Measurements from ENCODE around the gene TLR9.

TLR9 gene

DNA sequence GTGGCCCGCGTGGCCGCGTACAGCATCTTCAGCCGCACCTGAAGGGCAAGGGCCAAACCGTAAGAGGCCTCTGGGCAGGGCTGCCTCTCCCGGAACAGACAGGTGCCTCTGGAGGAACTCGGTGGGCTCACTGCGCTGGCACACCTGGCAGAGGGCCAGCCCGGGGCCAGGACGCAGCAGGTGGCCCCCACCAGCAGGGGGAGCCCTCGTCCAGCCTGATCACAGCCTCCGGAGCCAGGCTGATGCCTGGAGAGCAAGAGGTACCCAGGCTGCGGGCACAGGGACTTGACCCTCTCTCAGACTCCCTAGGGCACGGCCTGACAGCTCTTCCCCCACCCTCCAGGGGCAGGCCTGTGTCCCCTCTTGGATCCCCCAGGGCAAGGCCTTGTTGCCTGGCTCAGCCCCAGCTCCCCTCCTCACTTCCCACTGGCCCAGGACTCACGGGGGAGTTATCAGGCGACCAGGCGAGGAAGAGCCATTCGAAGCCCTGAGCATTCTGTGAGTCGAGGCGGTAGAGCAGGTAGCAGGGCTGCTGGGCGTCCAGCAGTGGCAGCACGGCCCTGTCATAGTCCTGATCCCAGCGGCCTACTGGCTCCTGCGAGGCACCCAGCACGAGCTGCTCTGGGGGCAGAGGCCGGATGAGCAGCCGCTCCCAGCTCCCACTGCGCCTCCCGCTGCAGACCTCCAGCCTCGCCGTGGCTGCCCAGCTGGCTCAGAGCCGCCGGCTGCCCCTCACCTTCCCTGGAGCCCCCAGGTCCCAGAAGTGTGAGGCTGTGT, 6.2 kb upstream of the TLR9 start:
- peak; percentile 85 for DNase-seq (ENCODE audit: low read depth)

DNA sequence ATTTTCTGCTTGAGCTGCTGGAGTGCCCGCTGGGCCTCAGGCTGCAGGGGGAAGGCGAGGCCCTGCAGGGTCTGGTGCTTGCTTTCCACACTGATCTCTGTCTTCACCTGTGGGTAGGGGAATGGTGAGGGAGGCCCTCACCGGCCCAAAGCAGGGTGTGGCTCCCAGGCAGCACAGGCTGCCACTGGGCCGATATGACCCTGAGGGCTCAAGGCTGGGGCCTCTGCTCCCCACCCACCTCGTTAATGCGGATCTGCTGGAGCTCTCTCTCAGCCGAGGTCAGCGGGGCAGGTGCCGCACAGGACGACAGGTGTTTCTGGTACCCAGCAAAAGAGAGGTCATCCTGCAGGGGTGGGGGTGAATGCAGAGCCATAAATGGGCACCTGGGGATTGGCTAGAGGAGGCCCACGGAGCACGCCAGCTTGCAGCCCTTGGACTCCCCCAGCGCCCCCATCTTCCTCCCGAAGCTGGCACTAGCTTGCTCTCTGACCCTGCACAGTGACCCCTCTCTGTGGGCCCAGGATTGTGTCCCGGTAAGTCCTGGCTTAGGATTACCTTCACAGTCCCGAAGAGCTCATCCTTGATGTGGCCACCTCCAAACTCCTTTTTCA, 5.5 kb upstream of the TLR9 start:
- DNase-seq (ENCODE audit: low read depth): no peak

DNA sequence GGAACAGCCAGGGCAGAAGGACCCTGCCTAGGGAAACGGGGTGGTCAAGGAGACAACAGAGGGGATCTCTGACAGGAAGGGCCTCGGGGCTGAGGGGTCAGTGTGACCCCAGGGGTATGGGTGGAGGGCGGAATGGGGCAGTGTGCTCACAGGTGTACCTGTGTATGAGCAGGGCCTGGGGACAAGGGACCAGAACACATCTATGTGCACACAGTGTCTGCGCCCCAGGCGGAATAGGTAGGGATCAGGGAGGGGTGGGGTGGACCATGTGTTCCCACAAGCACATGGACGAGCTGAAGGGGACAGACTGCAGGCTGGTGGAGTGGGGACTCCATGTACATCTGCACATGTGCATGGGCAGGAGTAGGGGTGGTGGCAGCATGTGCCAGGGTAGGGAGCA, 5.0 kb upstream of the TLR9 start:
- no peak for DNase-seq (ENCODE audit: low read depth)

DNA sequence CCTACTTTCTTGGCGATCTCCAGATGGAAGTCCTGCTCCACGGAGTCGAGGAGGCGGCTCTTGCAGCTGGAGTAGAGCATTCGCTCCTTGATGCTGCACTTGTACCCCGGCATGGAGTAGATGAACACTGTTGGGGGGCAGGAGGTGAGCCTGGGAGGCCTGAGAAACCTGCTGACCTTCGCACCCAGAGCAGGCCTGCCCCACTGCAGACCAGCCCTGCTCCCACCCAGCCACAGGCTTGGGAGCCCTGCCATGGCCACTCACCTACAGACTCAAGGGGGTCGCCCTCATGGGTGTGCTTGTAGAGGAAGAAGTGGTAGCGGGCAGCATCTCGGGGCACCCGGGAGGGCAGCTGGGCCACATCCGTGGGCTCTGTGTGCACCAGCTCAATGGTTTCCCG, 4.2 kb upstream of the TLR9 start:
- DNase-seq (ENCODE audit: low read depth): no peak

DNA sequence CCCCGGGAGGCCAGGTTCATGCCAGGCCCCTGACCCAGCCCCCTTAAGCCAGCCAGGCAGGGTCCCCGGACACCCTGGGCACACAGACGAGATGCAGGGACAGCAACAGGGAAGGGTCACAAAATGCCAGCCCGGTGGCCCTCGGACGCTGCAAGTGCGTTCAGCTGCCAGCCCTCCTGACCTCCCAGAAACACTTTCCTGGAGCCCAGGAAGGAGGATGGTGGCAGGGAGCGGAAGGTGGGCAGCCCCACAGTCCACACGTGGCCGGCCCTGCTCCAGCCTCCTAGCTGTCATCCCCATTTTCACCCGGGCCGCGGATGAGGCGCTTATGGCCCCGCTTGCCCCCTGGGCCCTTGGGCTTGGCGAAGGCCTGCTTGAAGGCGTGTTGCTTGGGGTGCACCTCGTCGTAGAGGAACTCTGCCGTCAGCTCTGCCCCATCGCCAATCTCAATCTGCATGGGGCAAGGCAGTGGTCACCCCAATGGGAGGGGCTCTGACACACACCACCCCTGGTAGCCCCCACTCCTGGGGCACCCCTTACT, 3.4 kb upstream of the TLR9 start:
- no peak for DNase-seq (ENCODE audit: low read depth)

DNA sequence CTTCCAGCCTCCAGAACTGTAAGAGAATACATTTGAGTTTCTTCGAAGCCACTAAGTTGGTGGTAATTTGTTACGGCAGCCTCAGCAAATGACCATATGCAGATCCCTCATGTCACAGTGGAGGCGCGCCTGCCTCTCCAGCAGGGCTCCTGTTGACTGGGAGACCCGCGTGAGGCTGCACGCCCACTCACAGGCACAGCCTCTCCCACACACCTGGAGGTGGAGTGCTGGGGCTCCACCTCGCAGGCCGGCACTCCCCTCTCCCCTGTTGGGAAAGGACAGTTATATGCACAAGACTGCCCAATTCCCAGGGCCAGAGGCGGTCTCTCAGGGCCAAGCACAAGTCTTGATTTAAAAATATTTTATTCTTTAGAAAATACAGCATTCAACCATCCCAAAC, 2.8 kb upstream of the TLR9 start:
- DNase-seq (ENCODE audit: low read depth): no peak

DNA sequence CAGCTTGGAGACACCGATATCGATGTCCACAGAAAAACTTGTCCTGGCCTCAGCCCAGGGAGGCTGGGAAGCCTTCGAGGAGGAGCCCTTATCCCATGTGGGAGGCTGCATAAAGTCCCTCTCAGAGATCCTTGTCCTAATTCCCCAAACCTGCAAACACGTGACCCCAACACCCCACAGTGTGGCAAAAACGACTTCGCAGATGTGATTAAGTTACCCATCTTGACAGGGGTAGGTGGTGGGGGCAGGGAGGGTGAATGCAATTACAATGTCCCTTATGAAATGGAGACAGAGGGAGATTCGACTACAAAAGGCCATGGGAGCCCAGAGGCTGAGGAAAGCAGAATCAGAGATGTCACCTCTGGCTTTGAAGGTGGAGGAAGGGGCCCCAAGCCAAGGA, 2.3 kb upstream of the TLR9 start:
- no peak for DNase-seq (ENCODE audit: low read depth)

DNA sequence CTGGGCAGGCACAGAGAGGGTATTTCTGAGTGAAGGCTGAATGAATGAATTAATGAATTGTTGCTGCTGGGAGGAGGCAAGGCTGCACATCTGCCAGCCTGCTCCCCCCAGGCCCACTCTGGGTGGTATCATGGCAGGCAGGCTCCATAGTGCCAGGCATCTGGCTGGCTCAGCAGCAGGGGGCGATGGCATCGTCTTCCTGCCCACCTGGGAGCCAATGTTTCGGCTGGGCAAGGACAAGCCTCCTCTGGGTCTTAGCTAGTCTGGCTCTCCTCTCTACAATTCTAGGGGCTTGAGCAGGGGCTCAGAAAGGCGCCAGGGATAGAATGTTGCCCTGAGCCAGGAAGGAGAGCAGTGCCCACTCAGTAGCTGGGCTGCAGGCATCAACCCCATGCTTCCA, 1.7 kb upstream of the TLR9 start:
- DNase-seq (ENCODE audit: low read depth): no peak

DNA sequence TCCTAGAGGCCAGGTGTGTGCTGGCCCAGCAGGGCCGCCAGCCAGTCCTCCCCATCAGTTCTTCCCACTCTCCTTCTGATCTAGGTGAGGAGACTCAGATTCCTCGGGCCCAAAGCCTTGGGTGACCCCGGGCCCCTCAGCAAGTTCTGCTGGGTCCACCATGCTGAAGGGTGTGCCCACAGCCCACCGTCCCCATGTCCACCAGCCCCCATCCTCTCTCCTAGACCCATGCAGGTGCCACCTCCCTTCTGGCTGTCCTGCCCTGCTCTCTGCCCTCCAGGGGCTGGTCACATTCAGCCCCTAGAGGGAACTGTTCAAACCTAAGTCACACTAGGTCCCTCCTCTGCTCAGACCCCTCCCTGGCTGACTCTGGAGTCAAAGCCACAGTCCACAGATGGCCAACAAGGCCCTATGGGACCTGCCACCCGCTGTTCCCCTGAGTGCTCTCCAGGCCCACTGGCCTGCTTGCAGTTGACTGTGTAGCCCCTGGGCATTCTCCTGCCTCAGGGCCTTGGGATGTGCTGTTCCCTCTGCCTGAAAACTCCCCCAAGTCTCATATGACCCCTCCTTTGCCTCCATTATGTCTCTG, 878 bp upstream of the TLR9 start:
- no peak for DNase-seq (ENCODE audit: low read depth)

DNA sequence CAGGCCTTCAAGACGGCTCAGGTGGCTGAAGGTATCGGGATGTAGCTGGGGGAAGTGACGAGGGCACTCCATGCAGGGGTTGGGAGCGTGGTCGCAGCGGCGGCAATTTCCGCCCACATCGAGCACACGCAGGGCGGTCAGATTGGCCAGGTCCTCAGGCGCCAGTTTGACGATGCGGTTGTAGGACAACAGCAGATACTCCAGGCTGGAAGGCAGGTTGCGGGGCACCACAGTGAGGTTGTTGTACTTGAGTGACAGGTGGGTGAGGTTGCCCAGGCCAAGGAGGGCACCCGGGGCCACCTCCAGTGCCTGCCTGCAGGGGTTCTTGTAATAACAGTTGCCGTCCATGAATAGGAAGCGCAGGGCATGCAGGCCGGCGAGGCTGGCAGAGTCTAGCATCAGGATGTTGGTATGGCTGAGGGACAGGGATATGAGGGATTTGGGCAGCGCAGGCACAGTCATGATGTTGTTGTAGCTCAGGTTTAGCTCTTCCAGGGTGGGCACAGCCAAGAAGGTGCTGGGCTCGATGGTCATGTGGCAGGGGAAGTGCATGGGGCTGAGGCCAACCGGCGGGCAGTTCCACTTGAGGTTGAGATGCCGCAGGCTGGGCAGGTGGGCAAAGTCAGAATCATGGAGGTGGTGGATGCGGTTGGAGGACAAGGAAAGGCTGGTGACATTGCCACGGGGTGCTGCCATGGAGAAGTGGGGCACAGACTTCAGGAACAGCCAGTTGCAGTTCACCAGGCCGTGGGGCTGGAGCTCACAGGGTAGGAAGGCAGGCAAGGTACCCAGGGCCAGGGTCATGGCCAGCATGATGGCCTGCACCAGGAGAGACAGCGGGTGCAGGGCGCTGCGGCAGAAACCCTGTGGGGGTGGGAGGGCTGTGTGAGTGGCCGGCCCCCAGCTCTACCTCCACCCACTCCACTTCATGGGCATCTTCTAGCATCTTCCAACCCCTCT, 1.7 kb downstream of the TLR9 start:
- no peak for DNase-seq (ENCODE audit: low read depth)

DNA sequence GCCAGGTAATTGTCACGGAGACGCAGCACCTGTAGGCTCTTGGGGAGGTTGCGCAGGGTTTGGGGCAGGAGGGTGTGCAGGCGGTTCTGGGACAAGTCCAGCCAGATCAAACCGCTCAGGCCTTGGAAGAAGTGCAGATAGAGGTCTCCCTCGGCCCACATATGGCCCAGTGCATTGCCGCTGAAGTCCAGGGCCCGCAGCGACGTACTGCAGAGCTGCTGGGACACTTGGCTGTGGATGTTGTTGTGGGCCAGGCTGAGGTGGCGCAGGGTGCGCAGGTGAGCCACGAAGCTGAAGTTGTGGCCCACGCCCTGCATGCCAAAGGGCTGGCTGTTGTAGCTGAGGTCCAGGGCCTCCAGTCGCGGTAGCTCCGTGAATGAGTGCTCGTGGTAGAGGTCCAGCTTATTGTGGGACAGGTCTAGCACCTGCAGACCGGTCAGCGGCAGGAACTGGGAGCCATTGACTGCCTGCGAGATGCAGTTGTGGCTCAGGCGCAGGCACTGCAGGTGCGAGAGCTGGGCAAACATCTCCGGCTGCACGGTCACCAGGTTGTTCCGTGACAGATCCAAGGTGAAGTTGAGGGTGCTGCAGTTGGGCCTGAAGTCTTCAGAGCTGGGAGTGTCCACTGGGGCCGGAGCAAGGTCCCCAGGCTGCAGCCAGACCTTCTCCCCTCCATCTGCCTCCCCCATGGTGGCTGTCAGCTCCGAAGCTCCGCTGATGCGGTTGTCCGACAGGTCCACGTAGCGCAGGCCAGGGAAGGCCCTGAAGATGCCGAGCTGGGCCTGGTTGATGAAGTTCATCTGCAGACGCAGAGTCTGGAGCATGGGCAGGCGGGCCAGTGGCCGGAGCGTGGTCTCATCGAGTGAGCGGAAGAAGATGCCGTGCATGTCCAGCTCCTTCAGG, 2.9 kb downstream of the TLR9 start:
- no peak for DNase-seq (ENCODE audit: low read depth)

DNA sequence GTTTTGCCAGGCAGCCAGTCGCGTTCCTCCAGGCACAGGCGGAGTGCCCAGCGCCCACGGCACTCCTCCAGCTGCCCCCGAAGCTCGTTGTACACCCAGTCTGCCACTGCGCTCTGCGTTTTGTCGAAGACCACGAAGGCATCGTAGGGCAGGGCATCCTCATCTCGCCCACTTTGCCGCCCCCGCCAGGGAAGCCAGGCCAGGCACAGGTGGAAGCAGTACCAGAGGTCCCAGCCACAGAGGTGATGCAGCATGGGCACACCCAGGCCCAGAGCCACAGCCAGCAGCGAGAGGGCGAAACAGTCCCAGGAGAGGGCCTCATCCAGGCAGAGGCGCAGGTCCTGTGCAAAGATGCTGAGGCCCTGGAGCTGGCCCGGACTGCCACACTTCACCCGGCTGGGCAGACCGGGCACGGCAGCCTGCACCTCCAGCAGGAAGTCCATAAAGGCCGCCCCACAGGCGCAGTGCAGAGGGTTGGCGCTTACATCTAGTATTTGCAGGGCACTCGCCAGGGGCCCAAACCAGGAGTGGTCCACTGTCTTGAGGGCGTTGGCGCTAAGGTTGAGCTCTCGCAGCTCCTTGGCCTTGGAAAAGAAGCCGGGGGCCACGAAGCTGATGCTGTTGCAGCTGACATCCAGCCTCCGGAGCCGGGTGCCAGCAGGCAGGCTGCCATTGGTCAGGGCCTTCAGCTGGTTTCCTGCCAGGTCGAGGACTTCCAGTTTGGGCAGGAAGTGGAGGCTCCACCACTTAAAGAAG, 3.7 kb downstream of the TLR9 start:
- no peak for DNase-seq (ENCODE audit: low read depth)

DNA sequence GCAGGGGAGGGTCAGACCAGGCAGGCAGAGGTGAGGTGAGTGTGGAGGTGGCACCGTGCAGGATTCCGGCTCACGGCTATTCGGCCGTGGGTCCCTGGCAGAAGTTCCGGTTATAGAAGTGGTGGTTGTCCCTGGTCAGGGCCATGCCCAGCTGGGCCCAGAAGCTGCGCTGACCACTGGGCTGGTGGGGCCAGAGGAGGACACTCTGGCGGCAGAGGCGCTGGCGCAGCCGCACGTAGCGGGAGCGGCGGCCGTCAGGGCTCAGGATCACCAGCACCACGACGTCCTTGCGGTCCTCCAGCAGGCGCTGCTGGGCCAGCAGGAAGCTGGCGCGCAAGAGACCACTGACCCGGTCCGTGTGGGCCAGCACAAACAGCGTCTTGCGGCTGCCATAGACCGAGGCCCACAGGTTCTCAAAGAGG, 4.3 kb downstream of the TLR9 start:
- no peak for DNase-seq (ENCODE audit: low read depth)

DNA sequence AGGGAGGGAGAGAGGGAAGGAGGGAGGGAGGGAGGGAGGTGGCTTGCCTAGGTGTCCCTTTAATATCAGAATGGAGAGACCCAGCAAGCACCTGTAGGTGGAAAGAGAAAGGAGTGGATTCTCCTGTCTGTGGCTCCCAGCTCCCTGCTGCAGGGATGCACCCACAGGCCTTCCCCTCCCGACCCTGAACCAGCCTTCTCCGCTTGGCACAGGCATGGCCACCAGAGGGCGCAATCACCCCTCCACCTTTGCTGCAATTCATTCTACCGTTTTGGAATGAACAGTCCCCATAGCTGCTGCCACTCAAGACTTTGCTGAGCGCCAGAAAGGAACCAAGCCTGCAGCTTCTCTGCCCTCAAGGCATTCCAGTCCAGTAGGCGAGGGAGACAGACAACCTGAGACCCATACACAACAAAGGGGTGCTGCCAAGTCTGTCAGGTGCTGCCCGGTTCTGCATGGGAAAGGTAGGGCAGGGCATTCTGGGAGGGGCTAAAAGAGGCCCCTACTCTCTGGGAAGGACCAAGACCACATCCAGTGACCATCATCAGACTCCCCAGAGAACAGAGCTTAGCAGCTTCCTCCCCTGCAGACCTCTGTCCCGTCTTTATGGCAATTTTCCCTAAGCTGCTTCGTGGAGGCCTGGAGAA, 4.9 kb downstream of the TLR9 start:
- peak; percentile 78 for DNase-seq (ENCODE audit: low read depth)

DNA sequence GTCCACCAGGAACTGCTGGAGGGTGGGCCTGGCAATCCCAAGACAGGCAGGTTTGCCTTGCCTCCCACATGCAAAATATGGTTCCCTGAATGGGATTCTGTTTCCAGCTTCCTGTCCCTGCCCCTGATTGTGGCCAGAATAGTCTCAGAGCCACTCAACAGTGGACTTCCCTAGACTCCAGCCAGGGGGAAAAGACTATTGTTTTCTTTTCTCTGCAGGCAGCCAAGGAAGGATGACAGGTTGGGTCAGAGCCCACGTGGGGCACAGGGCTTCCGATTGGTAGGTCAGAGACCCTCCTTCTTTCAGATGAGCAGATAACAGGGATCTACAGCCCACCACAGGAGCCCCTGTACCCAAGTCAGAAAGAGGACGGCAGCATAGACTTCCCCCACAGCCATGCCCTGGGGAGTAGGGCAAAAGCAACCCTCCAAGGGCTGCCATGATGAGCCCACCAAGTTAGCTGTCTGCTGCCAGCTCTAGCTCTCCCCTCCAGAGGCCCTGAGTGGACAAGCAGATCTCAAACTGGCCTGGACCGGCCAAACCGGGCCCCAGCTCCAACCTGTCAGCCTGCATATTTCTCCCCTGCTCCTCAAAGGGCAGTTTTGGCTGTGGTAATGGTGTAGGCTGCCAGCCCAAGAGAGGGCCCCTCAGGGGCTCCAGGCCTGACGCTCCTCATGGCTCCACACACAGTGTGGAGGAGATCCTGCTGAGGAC, 6.4 kb downstream of the TLR9 start:
- DNase-seq (ENCODE audit: low read depth): no peak

DNA sequence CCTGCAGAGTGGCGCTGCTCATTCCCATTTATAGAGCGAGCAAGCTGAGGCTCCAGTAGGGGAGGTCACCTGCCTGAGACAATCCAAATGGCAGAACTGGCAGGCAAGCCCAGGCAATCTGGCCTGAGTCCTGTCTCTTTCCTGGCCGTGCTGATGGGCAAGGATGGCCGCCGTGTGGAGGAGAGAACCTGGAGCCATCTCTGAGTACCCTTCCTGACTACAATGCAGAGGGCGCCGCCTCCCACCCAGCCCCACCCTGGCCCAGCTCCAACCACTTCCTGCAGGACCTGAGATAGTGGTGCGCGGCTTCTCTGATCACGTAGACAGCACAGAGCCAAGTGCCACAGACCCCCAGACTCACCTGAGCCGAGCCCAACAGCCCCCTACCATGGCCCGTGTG, 7.0 kb downstream of the TLR9 start:
- no peak for DNase-seq (ENCODE audit: low read depth)

DNA sequence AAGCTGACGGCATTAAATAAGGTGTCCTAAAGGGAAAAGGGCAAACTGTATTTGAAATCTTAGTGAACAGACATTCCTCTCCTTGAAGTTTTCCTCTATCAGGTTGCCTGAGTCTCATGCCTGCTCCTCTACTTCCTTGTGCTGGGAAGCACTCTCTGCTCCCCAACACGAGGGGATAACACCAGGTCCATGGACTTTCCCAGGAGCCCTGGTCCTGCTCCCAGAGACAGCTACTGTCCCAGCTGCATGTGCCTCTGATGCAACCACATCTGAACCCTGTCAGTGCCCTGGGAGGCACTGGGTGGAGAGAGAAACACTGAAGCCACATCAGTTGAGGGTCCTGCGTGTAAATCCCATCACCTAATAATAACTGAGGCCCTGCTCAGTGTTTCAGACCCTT, 7.4 kb downstream of the TLR9 start:
- no peak for DNase-seq (ENCODE audit: low read depth)

DNA sequence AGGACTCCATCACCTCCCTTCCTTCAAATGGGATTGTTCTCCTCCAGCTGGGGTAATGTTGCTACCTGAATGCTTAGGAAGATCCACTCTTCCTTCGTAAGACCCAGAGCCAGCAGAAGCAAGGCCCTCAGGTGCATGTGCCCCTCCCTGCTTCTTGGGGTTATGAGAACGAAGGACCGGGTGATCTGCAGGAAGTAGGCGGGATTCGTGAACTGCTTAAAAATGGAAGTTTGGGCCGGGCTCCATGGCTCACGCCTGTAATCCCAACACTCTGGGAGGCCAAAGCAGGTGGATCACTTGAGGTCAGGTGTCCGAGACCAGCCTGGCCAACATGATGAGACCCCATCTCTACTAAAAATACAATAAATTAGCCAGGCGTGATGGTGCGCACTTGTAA, 8.0 kb downstream of the TLR9 start:
- no peak for DNase-seq (ENCODE audit: low read depth)
